Osteocyte (in vitro differentiated cells): Measurements from ENCODE around the gene PLA2G2C. TPM values are rescaled to one million over a fixed set of nuclear protein-coding genes. Genes with fewer than 3 reads are reported as not detected.

Experiments used
- DNase-seq: peaks from one replicate; pipeline ENCODE4 v3.0.0; 2021; ENCODE audit warnings: mixed read lengths; ENCODE audit not compliant: unreplicated experiment; ENCODE audit errors: extremely low spot score
- H3K27ac Mint-ChIP-seq: one replicate; pipeline ENCODE4 v1.8.0; 2021; ENCODE audit warnings: mild to moderate bottlenecking, mixed read lengths; ENCODE audit not compliant: unreplicated experiment
- H3K27me3 Mint-ChIP-seq: one replicate; pipeline ENCODE4 v1.8.0; 2021; ENCODE audit warnings: mixed read lengths; ENCODE audit not compliant: unreplicated experiment
- H3K36me3 Mint-ChIP-seq: one replicate; pipeline ENCODE4 v1.8.0; 2021; ENCODE audit warnings: mixed read lengths; ENCODE audit not compliant: unreplicated experiment
- H3K4me1 Mint-ChIP-seq: one replicate; pipeline ENCODE4 v1.8.0; 2021; ENCODE audit warnings: mixed read lengths; ENCODE audit not compliant: unreplicated experiment
- H3K4me3 Mint-ChIP-seq: one replicate; pipeline ENCODE4 v1.8.0; 2021; ENCODE audit warnings: mild to moderate bottlenecking, moderate library complexity, mixed read lengths; ENCODE audit not compliant: unreplicated experiment
- H3K9me3 Mint-ChIP-seq: one replicate; pipeline ENCODE4 v1.8.0; 2021; ENCODE audit warnings: mixed read lengths; ENCODE audit not compliant: unreplicated experiment
- CTCF ChIP-seq: fragments of 200-600 bp; sonication (generic); IDR thresholded peaks from 2 replicates; pipeline ENCODE4 v1.5.0; 2021; ENCODE audit warnings: antibody characterized with exemption, mild to moderate bottlenecking, moderate library complexity
- total RNA-seq: library from RNA; stranded (reverse); gene quantifications from 2 replicates; pipeline ENCODE4 v1.2.1, GENCODE V29; 2021

PLA2G2C gene
- total RNA-seq, 1 donor from 2014 or later, result not detected

DNA sequence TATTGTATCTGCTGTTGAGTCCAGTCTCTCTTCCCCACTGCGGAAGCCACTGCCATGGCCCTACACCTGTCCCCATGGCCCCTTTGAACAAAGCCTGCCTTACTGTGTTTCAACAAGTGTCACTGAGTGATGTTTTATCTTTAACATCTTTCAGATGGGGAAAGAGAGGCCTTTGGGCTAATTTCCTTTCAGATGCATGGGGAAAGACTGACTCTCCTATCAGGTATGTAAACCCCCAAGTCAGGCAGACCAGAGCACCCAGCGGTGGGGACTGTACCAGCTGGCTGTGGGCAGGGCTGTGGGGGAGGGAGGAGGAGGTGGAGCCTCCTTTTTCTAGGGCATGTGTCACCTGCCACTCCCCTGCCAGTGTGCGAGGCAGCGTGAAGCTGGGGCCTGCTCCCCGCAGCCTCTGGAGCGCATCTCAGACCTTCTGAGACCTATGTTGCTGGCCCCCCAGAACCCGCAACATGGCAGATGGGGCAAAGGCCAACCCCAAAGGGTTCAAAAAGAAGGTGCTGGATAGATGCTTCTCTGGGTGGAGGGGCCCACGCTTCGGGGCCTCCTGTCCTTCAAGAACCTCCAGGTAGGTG lies 47.3 kb downstream of the PLA2G2C start, which contains the start of gene PLA2G2F:
Gene PLA2G2F, plus strand, starts transcription at position 363 of the 590 bp plus-strand sequence. Its CDS starts 105 bp downstream, at position 468.
- H3K27ac Mint-ChIP-seq, result no peak within 1 kb of the TSS
- TF ChIP-seq CTCF, result no peak
- no peaks in the 10 kb centered on the region for H3K36me3 Mint-ChIP-seq
- peaks cover 4% of the 10 kb centered on the region for H3K27me3 Mint-ChIP-seq
- no peaks in the 10 kb centered on the region for H3K4me1 Mint-ChIP-seq
- H3K4me3 Mint-ChIP-seq, result no peak within 1 kb of the TSS
- no peaks in the 10 kb centered on the region for H3K9me3 Mint-ChIP-seq
- no peak for DNase-seq

DNA sequence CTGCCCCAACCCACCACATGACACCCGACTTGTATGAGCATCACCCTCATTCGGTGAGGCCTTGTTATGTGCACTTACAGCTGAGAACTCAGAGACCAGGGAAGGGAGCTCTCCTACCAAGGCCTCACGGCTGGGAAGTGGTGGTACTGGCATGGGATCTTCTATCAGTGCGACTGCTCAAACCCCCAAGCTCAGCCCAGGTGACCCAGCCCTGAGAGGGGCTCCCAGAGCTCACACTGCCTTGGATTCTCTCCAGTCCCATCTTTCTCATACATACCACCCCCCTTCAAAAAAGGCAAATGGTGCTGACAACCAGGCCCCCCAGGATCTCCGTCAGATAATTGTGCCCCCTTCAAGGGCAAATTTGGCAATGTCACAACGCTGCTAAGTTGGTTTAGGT lies 48.0 kb downstream of the PLA2G2C start:
- Mint-ChIP-seq H3K4me1 (no peaks in the 10 kb centered on the region), H3K9me3 (no peaks in the 10 kb centered on the region), H3K27ac (no peak overlapping the region), H3K36me3 (no peaks in the 10 kb centered on the region), H3K27me3 (peaks cover 2% of the 10 kb centered on the region), H3K4me3 (no peak overlapping the region)
- no peak for TF ChIP-seq CTCF
- no peak for DNase-seq

GRCh38 chr1:20137604-20138003 lies 48.7 kb downstream of the PLA2G2C start:
- no peak for TF ChIP-seq CTCF
- no peak for DNase-seq
- peaks cover 2% of the 10 kb centered on the region for H3K27me3 Mint-ChIP-seq
- no peaks in the 10 kb centered on the region for H3K4me1 Mint-ChIP-seq
- no peaks in the 10 kb centered on the region for H3K36me3 Mint-ChIP-seq
- no peaks in the 10 kb centered on the region for H3K9me3 Mint-ChIP-seq
- H3K4me3 Mint-ChIP-seq, result no peak overlapping the region
- no peak overlapping the region for H3K27ac Mint-ChIP-seq

GRCh38 chr1:20137055-20137454 lies 49.3 kb downstream of the PLA2G2C start:
- no peak for TF ChIP-seq CTCF
- Mint-ChIP-seq H3K27me3 (peaks cover 5% of the 10 kb centered on the region), H3K9me3 (no peaks in the 10 kb centered on the region), H3K4me1 (no peaks in the 10 kb centered on the region), H3K4me3 (no peak overlapping the region), H3K36me3 (no peaks in the 10 kb centered on the region), H3K27ac (no peak overlapping the region)
- no peak for DNase-seq

DNA sequence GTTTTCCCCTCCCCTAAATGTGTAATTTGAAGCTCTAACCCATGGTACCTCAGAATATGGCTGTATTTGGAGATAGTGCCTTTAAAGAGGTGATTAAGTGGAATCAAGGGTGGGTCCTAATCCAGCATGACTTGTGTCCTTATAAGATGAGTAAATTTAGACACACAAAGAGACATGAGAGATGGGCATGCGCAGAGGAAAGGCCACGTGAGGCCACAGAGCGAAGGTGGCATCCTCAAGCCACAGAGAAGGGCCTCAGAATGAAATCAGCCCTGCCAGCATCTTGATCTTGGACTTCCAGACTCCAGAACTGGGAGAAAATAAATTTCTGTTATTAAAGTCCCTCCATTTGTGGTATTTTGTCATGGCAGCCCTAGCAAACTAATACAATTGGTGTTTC lies 50.1 kb downstream of the PLA2G2C start:
- no peak for TF ChIP-seq CTCF
- Mint-ChIP-seq H3K4me1 (no peaks in the 10 kb centered on the region), H3K36me3 (no peaks in the 10 kb centered on the region), H3K27ac (no peak overlapping the region), H3K4me3 (no peak overlapping the region), H3K27me3 (peaks cover 7% of the 10 kb centered on the region), H3K9me3 (no peaks in the 10 kb centered on the region)
- no peak for DNase-seq
